ENCODE results near the gene WIZ. TPM values are rescaled to one million over a fixed set of nuclear protein-coding genes. Genes with fewer than 3 reads are reported as not detected.

The WIZ gene
- total and polyA plus RNA-seq, 2 of the 4 experiments (the other 2 are of a cell fraction): 0.90 to 27.1 TPM

GRCh38 chr19:15371786-15372380, 77.9 kb downstream of the WIZ start:
- Histone ChIP-seq H2BK5ac (ENCODE audit: low read depth, low read length, poor library complexity, severe bottlenecking) (no peak overlapping the region), H3K9me1 (ENCODE audit: insufficient read depth, low read length) (peaks cover 3% of the 10 kb centered on the region), H2AK5ac (ENCODE audit: low read depth, low read length) (no peak overlapping the region), H3K4me3 (ENCODE audit: insufficient read depth, low read depth, low read length) (no peak overlapping the region), H3K79me1 (ENCODE audit: low read depth in 1 of 2, low read length in 2 of 2) (peaks cover 12 to 67% of the 10 kb centered on the region in 2 experiments), H3K9ac (ENCODE audit: low read depth, low read length) (no peak overlapping the region), H3K27ac (ENCODE audit: insufficient read depth, low read length) (no peak overlapping the region), H4K5ac (ENCODE audit: low read depth, low read length) (no peak overlapping the region), H3K56ac (ENCODE audit: extremely low read depth, insufficient read depth, low read length) (no peak overlapping the region), H3K4me1 (ENCODE audit: control insufficient read depth, insufficient read depth, low read length) (peaks cover 2% of the 10 kb centered on the region; the same call in 1 of the 2 replicates), H2BK120ac (ENCODE audit: low read depth, low read length) (no peak overlapping the region), H2BK15ac (ENCODE audit: low read depth, low read length) (no peak overlapping the region), H4K20me1 (ENCODE audit: insufficient read depth, low read length) (peaks cover 35% of the 10 kb centered on the region), H4K8ac (ENCODE audit: low read depth in 2 of 2, low read length in 2 of 2) (no peak overlapping the region), H3K18ac (ENCODE audit: low read depth, low read length) (no peak overlapping the region), H3K9me3 (ENCODE audit: control insufficient read depth, insufficient read depth, low read length) (no peaks in the 10 kb centered on the region), H3K36me3 (ENCODE audit: control insufficient read depth, insufficient read depth, low read length) (peaks cover 60% of the 10 kb centered on the region), H3K4ac (ENCODE audit: low read depth, low read length) (no peak overlapping the region), H2AFZ (replicated peaks; ENCODE audit: low read length, poor library complexity) (no peak overlapping the region), H2BK20ac (ENCODE audit: low read depth, low read length) (no peak overlapping the region), H3K23ac (ENCODE audit: low read depth, low read length) (no peak overlapping the region), H3K4me2 (ENCODE audit: low read depth, low read length) (no peak overlapping the region), H4K91ac (ENCODE audit: insufficient read depth, low read depth, low read length) (no peak overlapping the region), H3K14ac (replicated peaks; ENCODE audit: low read depth, low read length) (no peak overlapping the region), H3K27me3 (ENCODE audit: control insufficient read depth, insufficient read depth, low read length) (no peaks in the 10 kb centered on the region), H2AK9ac (replicated peaks; ENCODE audit: low read depth, low read length, poor library complexity) (no peak overlapping the region)
- CTCF ChIA-PET: interaction anchor here (0.9 kb wide), 1 partner anchor 47 kb away, joined by 3 read pairs; the partner anchor contains the start of gene AKAP8L
- WGBS, 2 experiments (ENCODE audit: extremely low coverage in 2 of 2, insufficient read length in 1 of 2): 94% methylated on average over 7 of the region's 17 CpGs; no CpG with 5 or more reads in 1 of the 2 experiments
- POLR2A ChIA-PET (ENCODE audit: unreplicated experiment): no interaction called here
- dilution Hi-C loops (cut with HindIII; ENCODE audit: low sequenced_read_pairs, unreplicated experiment) (no loop called here), intact Hi-C loops (cut with micrococcal nuclease) (loop anchor here (10.0 kb wide), 1 partner anchor 267 kb away; the partner anchor contains the start of gene SYDE1), in situ Hi-C loops (cut with MboI; ENCODE audit: low sequenced_read_pairs) (no loop called here)
- no peak for DNase-seq
- ATAC-seq (ENCODE audit: low read depth): no peak
- no TSS peak for BruUV-seq (replicated peaks)
- no peak for TF ChIP-seq BHLHE40 (IDR thresholded peaks at IDR 0.05; ENCODE audit: low read depth, low read length)
- TF ChIP-seq NFE2L2 (IDR thresholded peaks at IDR 0.05; ENCODE audit: low read depth, low read length): no peak
- TF ChIP-seq ELK1 (IDR thresholded peaks at IDR 0.05; ENCODE audit: borderline replicate concordance, low read depth, low read length): no peak
- no peak for TF ChIP-seq CHD1 (IDR thresholded peaks at IDR 0.05; ENCODE audit: low read depth, low read length)
- TF ChIP-seq MAFK (IDR thresholded peaks at IDR 0.05; ENCODE audit: low read depth, low read length): no peak
- no peak for TF ChIP-seq SMC3 (IDR thresholded peaks at IDR 0.05; ENCODE audit: low read depth, low read length)
- TF ChIP-seq POLR2A (IDR thresholded peaks at IDR 0.05; ENCODE audit: low read depth, low read length): no peak
- no peak for TF ChIP-seq CEBPB (IDR thresholded peaks at IDR 0.05; ENCODE audit: low read depth, low read length)
- no peak for TF ChIP-seq FOS (IDR thresholded peaks at IDR 0.05; ENCODE audit: low read depth, low read length)
- TF ChIP-seq RAD21 (IDR thresholded peaks at IDR 0.05; ENCODE audit: low read length): no peak
- no peak for TF ChIP-seq MXI1 (IDR thresholded peaks at IDR 0.05; ENCODE audit: borderline replicate concordance, low read depth, low read length)
- TF ChIP-seq MAZ (IDR thresholded peaks at IDR 0.05; ENCODE audit: borderline replicate concordance, low read depth, low read length): no peak
- TF ChIP-seq RCOR1 (IDR thresholded peaks at IDR 0.05; ENCODE audit: insufficient replicate concordance, low read length): no peak
- no peak for TF ChIP-seq CTCF (conservative IDR thresholded peaks at IDR 0.05; ENCODE audit: low read depth, low read length)
- TF ChIP-seq USF2 (IDR thresholded peaks at IDR 0.05; ENCODE audit: low read depth, low read length): no peak
- no peak for TF ChIP-seq RFX5 (IDR thresholded peaks at IDR 0.05; ENCODE audit: low read depth, low read length)

Measured in IMR-90 (cell line).